SHP77 treated with DMSO at 0.1 percent for 48 hours (cell line): ENCODE measurements around the gene SHCBP1L.

Experiments used
- DNase-seq: peaks from one replicate; lab custom pipeline; 2025; lab: John Stamatoyannopoulos, UW

The SHCBP1L gene

GRCh38 chr1:182952677-182953444 is at the start of gene SHCBP1L:
Gene SHCBP1L (minus strand): TSS chr1:182953166. CDS start chr1:182953133, 33 bp downstream.
- DNase-seq: no peak

GRCh38 chr1:183002267-183002666 is 49.3 kb upstream of the SHCBP1L start:
- no peak for DNase-seq

GRCh38 chr1:183000167-183000962 is 47.4 kb upstream of the SHCBP1L start:
- no peak for DNase-seq

DNA sequence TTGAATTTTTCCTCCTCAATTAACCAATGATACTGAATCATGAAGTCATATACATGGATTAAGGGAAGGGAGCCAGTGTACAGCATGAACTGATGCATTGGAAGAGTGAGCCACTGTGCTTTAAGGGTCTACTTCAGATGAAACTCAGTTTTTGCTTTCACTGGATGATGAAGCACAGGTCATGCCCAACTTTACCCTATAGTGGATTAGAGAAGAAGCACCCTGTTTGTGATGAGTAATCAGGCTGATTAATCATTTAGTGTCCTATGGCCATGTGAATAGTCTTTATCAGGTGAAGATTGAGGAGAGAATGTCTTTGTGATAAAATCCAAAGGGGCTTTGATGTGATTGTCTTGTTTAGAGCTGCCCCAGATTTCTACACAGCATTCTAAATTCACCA is 45.5 kb upstream of the SHCBP1L start:
- DNase-seq: no peak

GRCh38 chr1:182996816-182997215 is 43.9 kb upstream of the SHCBP1L start:
- DNase-seq: no peak

GRCh38 chr1:182995894-182996293 is 42.9 kb upstream of the SHCBP1L start:
- DNase-seq: no peak

GRCh38 chr1:182993746-182994145 is 40.8 kb upstream of the SHCBP1L start:
- DNase-seq: no peak

DNA sequence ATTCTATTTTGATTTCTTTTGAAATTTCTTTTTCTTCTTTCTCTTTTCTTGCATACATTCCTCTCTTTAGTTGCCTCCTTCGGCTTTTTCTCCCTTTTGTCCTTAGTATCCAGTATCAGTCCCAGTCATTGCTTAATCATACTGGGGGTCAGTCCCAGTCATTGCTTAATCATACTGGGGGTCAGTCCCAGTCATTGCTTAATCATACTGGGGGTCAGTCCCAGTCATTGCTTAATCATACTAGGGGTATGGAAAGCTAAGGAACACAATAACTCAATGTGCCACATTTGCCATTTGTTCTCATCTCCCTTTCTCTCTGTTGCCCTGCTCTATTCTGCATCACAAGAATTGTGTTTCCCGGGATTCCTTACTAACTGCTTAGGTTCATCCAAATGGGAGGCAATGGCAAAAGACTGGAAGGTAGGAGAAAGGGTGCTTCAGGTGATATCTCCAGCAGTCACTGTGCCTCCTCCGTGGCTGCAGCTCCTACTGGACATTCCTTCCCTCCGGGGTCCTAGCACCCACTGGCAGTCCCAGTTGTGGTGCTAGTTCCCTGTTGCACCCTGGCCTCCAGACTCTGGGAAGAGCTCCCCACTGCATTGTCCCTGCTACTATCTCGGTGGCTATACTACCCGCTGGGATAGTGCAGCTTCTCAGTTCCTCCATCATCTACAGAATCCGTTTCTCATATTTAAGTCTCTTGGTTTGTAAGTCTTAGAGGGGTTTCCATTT is 37.6 kb upstream of the SHCBP1L start:
- DNase-seq: no peak

DNA sequence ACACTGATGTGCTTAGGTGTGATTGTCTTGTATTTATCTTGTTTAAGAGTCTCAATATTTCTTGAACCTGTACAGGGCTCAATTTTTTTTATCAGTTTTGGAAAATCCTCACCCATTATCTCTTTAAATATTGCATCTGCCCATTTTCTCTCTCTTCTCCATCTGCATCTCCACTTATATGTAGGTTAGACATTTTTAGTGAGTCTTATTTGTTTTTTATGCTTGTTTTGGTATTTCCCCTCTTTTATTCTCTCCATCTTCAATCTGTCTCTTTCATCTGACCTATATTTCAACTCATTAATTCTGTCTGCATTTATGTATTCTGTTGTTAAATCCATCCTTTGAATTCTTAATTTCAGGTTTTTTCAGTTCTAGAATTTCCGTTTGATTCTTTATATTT is 32.9 kb upstream of the SHCBP1L start:
- no peak for DNase-seq

DNA sequence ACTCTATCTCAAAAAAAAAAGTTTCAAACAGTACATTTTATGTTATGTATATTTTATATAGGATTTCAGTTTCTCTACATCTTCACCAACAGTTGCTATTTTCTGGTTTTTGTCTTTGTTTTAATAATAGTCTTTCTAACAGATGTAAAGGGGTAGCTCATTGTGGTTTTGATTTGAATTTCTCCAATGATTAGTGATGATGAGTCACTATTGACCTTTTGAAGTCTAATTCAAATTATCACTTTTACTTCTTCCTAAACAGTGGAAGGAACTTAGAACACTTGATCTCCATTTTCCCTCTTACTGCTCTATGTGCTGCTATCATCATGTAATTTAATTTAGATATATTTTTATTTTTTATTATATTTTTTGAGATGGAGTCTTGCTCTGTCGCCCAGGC is 31.7 kb upstream of the SHCBP1L start:
- DNase-seq: no peak

- no peak for DNase-seq
Observed at GRCh38 chr1:182984138-182984537, 31.2 kb upstream of the SHCBP1L start.

GRCh38 chr1:182978151-182978853 is 25.3 kb upstream of the SHCBP1L start:
- no peak for DNase-seq

GRCh38 chr1:182977480-182977879 is 24.5 kb upstream of the SHCBP1L start:
- no peak for DNase-seq

GRCh38 chr1:182974506-182975191 is 21.7 kb upstream of the SHCBP1L start:
- DNase-seq: no peak

GRCh38 chr1:182972829-182973228 is 19.9 kb upstream of the SHCBP1L start:
- no peak for DNase-seq

DNA sequence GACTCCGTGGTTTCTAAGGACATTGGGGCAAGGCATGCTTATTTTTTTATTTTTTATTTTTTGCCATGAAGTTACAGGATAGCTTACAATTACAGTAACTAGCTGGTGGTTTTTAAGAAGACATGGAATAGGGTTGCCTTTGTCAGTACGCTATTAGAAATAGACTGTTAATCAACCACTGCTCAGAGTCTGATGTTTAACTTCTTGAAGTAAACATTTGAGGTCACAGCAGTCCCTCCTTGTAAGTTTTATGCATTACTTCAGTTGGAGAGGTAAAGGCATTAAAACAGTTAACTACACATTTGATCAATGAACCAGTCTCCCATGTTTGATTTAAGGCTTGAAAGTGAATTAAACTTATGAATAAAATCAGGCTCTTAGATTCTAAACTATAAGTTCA is 19.3 kb upstream of the SHCBP1L start:
- no peak for DNase-seq

GRCh38 chr1:182971219-182971618 is 18.3 kb upstream of the SHCBP1L start:
- DNase-seq: no peak

- no peak for DNase-seq
Observed at GRCh38 chr1:182968836-182969734, 16.1 kb upstream of the SHCBP1L start.

GRCh38 chr1:182968151-182968741 is 15.3 kb upstream of the SHCBP1L start:
- DNase-seq: no peak

- DNase-seq: no peak
Observed at GRCh38 chr1:182965861-182966260, 12.9 kb upstream of the SHCBP1L start.
